Measurements from ENCODE around the gene CALHM6.

DNA sequence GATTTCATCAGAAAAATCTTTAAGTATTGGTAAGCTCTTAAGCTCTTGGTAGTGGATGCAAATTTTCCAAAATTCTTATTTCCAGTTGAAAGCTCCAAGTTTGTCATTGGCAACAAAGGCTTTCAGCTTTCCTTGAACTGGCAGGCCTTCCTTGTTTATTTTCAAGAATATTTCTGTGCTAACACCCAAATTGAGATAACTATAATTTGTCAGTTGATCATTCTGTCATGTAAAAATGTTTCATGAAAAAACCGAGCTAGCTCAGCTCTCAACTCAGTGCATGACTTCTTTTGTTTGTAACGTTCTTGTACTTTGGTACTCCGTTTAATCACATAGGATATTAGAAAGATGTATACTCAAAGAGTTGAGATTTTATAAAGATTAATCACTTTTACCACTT, 38.9 kb upstream of the CALHM6 start:
- no peak for TF ChIP-seq POLR2AphosphoS5 (IDR thresholded peaks at IDR 0.05; ENCODE audit: low read depth, low read length)
- no peak for TF ChIP-seq POLR2A (IDR thresholded peaks at IDR 0.05; ENCODE audit: low read depth, low read length)
- no peak for TF ChIP-seq TAF1 (IDR thresholded peaks at IDR 0.05; ENCODE audit: low read depth, low read length)

Measured in GM12891 (cell line).